ENCODE measurements around the gene EPN1. TPM values are rescaled to one million over a fixed set of nuclear protein-coding genes. Genes with fewer than 3 reads are reported as not detected.

Gene EPN1
- total RNA-seq, 1 donor from 2014 or later = 151 TPM

DNA sequence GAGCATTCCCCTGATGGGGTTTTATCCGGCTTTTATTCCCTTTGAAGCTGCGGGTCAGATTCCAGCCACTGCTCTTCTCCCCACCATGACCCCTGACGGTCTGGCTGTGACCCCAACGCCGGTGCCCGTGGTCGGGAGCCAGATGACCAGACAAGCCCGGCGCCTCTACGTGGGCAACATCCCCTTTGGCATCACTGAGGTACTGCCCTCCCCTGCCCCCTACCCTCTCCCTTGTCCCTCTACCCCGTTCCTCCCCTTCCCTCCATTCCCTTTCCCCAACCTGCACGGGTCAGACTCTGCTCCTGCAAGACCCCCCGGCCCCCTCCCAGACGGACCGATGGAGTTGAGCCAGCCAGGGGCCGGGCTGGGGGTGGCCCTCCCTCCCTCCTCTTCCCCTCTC, 14.0 kb upstream of the EPN1 start:
- DNase-seq (ENCODE audit: low read depth) = no peak
- TF ChIP-seq, protein P1, sequence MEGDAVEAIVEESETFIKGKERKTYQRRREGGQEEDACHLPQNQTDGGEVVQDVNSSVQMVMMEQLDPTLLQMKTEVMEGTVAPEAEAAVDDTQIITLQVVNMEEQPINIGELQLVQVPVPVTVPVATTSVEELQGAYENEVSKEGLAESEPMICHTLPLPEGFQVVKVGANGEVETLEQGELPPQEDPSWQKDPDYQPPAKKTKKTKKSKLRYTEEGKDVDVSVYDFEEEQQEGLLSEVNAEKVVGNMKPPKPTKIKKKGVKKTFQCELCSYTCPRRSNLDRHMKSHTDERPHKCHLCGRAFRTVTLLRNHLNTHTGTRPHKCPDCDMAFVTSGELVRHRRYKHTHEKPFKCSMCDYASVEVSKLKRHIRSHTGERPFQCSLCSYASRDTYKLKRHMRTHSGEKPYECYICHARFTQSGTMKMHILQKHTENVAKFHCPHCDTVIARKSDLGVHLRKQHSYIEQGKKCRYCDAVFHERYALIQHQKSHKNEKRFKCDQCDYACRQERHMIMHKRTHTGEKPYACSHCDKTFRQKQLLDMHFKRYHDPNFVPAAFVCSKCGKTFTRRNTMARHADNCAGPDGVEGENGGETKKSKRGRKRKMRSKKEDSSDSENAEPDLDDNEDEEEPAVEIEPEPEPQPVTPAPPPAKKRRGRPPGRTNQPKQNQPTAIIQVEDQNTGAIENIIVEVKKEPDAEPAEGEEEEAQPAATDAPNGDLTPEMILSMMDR (conservative IDR thresholded peaks at IDR 0.05; ENCODE audit: low read depth, low read length) = no peak
- H3K4me3 ChIP-seq (ENCODE audit: low read depth, low read length) = no peak overlapping the region

DNA sequence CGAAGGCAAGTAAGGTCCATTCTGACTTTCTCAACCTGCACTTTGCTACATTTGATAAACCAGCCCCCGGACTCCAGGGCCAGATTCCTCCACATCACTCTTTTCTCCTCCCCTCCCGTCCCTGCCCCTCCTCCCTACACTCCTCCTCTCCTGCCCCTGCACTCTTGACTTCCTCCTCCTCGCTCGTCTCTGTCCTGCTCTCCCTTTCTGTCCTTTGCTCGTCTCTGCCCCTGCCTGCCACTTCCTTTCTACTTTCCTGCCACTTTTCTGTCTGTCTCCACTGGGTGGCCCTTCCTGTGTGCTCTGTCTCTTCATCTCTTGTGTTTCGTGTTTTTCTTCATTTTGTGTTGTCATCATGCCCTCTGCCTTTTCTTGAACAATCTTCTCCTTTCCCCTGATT, 13.2 kb upstream of the EPN1 start:
- DNase-seq (ENCODE audit: low read depth) = no peak
- TF ChIP-seq, protein P1 (conservative IDR thresholded peaks at IDR 0.05; ENCODE audit: low read depth, low read length) = no peak
- no peak overlapping the region for H3K4me3 ChIP-seq (ENCODE audit: low read depth, low read length)

DNA sequence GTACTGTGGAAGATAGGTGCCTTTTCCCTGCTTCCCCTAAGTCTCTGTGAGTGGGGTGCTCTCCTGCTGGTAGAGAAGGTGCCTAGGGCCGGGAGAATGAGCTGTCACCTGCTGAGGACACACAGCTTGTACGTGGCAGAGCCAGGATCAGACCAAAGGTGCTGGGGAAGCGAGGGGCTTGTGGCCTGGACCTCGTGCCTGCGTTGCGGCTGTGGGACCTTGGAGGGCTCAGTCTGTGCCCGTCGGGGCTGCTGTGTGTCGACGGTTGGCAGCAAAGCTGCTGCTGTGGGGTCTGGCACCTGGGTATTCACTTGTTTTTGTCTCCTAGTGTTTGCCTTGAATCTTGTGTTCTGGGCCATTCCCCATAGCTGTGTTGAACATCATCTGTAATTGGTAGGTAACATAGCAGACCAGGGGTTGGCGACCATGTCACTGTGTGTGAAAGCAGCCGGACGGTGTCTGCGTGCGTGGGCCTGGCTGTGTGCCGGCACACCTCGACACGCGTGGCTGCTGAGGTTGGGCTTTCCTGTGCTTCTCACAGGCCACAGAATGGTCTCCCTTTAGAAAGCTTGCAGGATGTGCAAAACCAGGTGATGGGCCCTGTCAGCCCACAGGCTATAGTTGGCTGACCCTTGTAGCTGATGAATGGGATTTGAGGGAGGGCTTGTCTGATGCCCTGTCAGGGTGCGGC, 11.0 kb upstream of the EPN1 start:
- TF ChIP-seq, protein P1 (conservative IDR thresholded peaks at IDR 0.05; ENCODE audit: low read depth, low read length) = no peak
- DNase-seq (ENCODE audit: low read depth) = no peak

DNA sequence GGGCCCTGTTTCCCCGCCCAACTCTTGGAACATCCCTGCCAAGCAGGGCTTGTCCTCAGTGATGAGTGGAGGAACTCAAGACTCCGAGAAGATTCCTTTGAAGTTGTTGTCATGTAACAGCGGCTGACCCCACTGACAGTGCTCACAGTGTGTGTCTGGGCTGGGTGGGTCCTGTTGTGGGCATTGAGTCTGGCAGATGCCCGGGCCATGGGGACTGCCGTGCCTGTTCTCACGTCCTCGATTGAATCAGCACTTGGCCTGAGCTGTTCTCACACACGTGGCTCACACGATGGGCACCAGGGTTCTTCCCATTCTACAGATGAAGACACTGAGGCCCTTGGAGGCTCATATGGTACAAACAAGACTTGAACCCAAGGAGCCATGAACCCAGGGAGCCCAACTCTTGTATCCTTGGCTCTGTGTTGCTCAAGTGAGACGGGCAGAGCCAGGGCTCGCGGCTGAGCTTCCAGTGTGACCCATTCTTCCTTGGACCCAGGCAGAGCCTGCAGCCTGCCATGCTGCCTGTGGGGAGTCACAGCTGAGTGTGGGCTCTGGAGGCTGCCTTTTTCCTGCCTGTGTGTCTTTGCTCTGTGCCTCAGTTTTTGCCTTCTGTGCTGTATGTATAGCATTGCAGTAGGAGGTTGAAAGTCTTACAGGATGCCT, 8.6 kb upstream of the EPN1 start:
- H3K4me3 ChIP-seq (ENCODE audit: low read depth, low read length) = no peak overlapping the region
- no peak for DNase-seq (ENCODE audit: low read depth)
- TF ChIP-seq, protein P1 (conservative IDR thresholded peaks at IDR 0.05; ENCODE audit: low read depth, low read length) = no peak

More for the DNA sequence above, 11.0 kb upstream of the EPN1 start:
- H3K4me3 ChIP-seq (ENCODE audit: low read depth, low read length) = no peak overlapping the region

DNA sequence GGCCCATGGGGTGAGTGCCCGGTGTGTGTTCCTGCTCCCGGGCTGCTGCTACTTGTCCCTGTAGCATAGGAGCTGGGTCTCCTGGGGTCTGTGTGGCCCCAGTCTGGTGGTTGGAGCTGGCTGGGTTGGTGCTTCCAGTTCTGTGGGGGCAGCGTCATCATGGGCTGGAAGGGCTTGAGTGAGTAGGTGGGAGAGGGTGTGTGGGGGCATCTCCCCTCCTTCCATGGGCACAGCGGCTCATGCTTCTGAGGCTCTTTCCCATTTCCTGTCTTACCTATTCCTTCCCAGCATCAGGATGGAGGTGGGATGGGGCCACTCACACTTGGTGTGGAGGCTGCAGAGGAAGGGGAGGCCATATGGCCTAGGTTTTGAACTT, 8.0 kb upstream of the EPN1 start:
- no peak for DNase-seq (ENCODE audit: low read depth)
- H3K4me3 ChIP-seq (ENCODE audit: low read depth, low read length) = no peak overlapping the region
- TF ChIP-seq, protein P1 (conservative IDR thresholded peaks at IDR 0.05; ENCODE audit: low read depth, low read length) = no peak

DNA sequence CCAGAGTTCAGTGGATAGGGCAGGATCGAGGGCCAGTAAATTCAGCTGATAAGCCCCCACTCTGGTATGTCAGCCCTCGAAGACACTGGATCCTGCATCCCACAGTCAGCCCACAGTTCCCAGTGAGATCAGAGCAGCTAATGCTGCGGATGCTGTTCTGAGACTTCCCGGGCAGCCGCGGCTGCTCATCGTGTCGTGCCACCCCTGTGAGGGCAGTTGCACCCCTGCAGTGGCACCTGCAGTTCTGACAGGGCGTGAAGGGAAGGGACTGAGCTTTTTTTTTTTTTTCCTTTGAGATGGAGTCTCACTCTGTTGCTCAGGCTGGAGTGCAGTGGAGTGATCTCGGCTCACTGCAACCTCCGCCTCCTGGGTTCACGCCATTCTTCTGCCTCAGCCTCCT, 7.5 kb upstream of the EPN1 start:
- TF ChIP-seq, protein P1 (conservative IDR thresholded peaks at IDR 0.05; ENCODE audit: low read depth, low read length) = no peak
- no peak overlapping the region for H3K4me3 ChIP-seq (ENCODE audit: low read depth, low read length)
- DNase-seq (ENCODE audit: low read depth) = no peak

DNA sequence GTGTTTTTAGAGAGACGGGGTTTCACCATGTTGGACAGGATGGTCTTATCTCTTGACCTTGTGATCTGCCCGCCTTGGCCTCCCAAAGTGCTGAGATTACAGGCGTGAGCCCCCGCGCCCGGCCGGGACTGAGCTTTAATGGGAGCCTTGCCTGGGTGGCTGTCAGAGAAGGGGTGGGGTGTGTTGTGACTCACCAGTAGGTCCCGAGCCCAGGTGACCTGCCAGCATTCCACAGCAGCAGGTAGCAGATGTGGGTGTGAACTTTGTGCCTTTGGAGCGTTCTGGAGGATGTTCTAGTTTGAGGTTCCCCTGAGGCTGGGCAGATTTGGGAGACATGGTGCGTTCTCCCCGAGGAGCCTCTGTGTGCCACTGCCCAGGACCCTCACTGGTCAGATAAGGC, 7.1 kb upstream of the EPN1 start:
- TF ChIP-seq, protein P1 (conservative IDR thresholded peaks at IDR 0.05; ENCODE audit: low read depth, low read length) = no peak
- no peak for DNase-seq (ENCODE audit: low read depth)
- H3K4me3 ChIP-seq (ENCODE audit: low read depth, low read length) = no peak overlapping the region

Data from epithelial cell of proximal tubule (primary cell).